NB4 (cell line): ENCODE results near the gene CEP250.
"Not testable (repeated sequence)": the region's sequence is repeated elsewhere in the genome, so short reads cannot be mapped to it uniquely, and the experiment has no call there.

ENCODE experiments used
- DNase-seq: peaks from one replicate; pipeline ENCODE4 v3.0.0; 2010; ENCODE audit warnings: low read depth
- H3K4me3 ChIP-seq: one replicate; pipeline ENCODE4 v1.5.1; 2011; ENCODE audit warnings: mild to moderate bottlenecking, low read depth, low read length, moderate library complexity
- CTCF ChIP-seq: IDR thresholded peaks from one replicate; pipeline ENCODE4 v1.5.1; 2012; ENCODE audit warnings: low read depth, low read length
- MAX ChIP-seq: IDR thresholded peaks from 2 replicates; pipeline ENCODE4 v1.6.1; 2011; ENCODE audit warnings: low read depth, low read length
- MYC ChIP-seq: IDR thresholded peaks from 2 replicates; pipeline ENCODE4 v1.6.1; 2011; ENCODE audit warnings: low read depth, low read length
- POLR2A ChIP-seq: IDR thresholded peaks from 2 replicates; pipeline ENCODE4 v1.6.1; 2011; ENCODE audit warnings: mild to moderate bottlenecking; ENCODE audit not compliant: insufficient read length; ENCODE audit errors: extremely low read depth

Gene CEP250

GRCh38 chr20:35514371-35514932, 59.1 kb downstream of the CEP250 start:
- no peak for DNase-seq
- no peak for TF ChIP-seq MYC
- no peak for TF ChIP-seq POLR2A
- TF ChIP-seq CTCF = no peak

DNA sequence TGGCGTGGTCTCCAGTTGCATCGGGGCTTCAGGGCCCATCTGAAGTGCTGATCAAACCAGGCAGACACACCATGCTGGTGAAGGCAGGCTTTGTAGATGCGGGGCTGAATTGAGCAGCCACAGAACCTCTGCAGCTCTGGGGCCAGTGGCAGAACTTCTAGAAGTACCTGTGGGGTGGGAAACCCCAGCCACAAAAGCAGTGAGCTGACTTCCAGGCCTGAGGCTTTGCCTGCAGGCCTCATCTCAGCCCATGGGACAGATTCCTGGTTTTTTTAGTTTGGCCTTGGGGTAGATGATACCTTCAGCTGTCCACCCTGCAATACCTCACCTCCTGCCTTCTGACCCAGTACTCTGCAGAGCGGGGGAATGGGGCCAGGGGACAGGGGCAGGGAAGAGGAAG, 59.9 kb downstream of the CEP250 start:
- no peak for DNase-seq
- no peak overlapping the region for H3K4me3 ChIP-seq
- TF ChIP-seq MYC (no peak), MAX (no peak), POLR2A (no peak), CTCF (no peak)

More at GRCh38 chr20:35514371-35514932, 59.1 kb downstream of the CEP250 start:
- H3K4me3 ChIP-seq = no peak overlapping the region

GRCh38 chr20:35515949-35516645, 60.7 kb downstream of the CEP250 start:
- DNase-seq = peak; percentile 41
- TF ChIP-seq MYC = no peak
- no peak for TF ChIP-seq POLR2A
- no peak for TF ChIP-seq MAX
- no peak for TF ChIP-seq CTCF
- no peak overlapping the region for H3K4me3 ChIP-seq

GRCh38 chr20:35517125-35517524, 61.7 kb downstream of the CEP250 start:
- no peak for DNase-seq
- no peak overlapping the region for H3K4me3 ChIP-seq
- TF ChIP-seq MYC (no peak), POLR2A (no peak), CTCF (no peak), MAX (no peak)

GRCh38 chr20:35517767-35518166, 62.4 kb downstream of the CEP250 start:
- not testable (repeated sequence) for H3K4me3 ChIP-seq, DNase-seq

DNA sequence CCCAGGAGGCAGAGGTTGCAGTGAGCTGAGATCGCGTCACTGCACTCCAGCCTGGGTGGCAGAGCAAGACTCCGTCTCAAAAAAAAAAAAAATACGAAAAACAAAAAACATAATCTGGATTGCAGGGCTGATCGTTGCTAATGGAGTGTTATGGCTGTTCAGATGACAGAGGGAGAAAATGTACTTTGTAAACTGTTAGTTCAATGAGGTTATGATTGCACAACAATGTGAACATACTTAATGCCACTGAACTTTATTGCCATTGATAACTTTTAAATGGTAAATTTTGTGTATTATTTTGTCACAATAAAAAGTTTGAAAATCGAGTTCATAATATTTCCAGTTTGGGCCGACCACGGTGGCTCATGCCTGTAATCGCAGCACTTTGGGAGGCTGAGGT, 63.6 kb downstream of the CEP250 start:
- DNase-seq = no peak
- no peak for TF ChIP-seq CTCF
- TF ChIP-seq MAX = no peak
- TF ChIP-seq MYC = no peak
- TF ChIP-seq POLR2A = no peak

More for the DNA sequence above, 63.6 kb downstream of the CEP250 start:
- H3K4me3 ChIP-seq = no peak overlapping the region
